Stimulated activated naive CD8-positive, alpha-beta T cell treated with anti-CD3 and anti-CD28 coated beads, Interleukin-15, amount 100 ng/mL, for 72 hours (primary cell): ENCODE measurements around the gene ADAP1.
"Not testable (repeated sequence)": the region's sequence is repeated elsewhere in the genome, so short reads cannot be mapped to it uniquely, and the experiment has no call there.

ENCODE experiments used
- ATAC-seq: fragments of 150-1000 bp; cut with Tn5 transposase; 2 replicates; pipeline ENCODE4 v1.10.0; 2021; ENCODE audit warnings: mild to moderate bottlenecking, moderate library complexity
- DNase-seq, 2 donors: peaks; one replicate each; pipeline ENCODE4 v3.0.0; 2021 to 2022
- H3K27ac Mint-ChIP-seq, 2 donors: one replicate each; pipeline ENCODE4 v1.8.0; 2022; ENCODE audit warnings: mild to moderate bottlenecking in 2 of 2, mixed read lengths in 2 of 2, moderate library complexity in 2 of 2
- H3K27me3 Mint-ChIP-seq: one replicate; pipeline ENCODE4 v1.8.0; 2022; ENCODE audit warnings: mixed read lengths
- H3K4me1 Mint-ChIP-seq: one replicate; pipeline ENCODE4 v1.8.0; 2022; ENCODE audit warnings: mild to moderate bottlenecking, mixed read lengths
- H3K4me3 Mint-ChIP-seq, 2 donors: one replicate each; pipeline ENCODE4 v1.8.0; 2022; ENCODE audit warnings: mild to moderate bottlenecking in 2 of 2, mixed read lengths in 2 of 2, moderate library complexity in 1 of 2
- H3K9me3 Mint-ChIP-seq, 2 donors: one replicate each; pipeline ENCODE4 v1.8.0; 2022; ENCODE audit warnings: mixed read lengths in 2 of 2

The ADAP1 gene

DNA sequence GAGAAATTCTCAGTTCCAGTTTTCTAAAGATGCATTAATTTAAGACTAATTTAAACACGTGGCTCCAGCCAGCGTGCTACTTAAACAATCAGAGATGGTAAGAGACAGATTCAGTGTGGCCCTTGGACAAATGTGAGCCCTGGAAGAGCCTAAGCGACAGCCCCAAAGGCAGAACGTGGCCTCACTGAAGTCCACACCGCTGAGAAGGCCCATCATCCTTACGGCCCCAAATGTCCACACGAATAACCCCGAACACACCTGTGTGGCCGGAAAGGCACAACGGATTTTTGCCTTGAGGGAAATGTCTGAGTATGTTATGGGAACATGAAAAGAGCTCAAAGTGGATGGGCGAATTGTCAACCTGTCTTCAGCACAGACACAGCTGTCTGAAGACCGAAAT, 17.6 kb upstream of the ADAP1 start:
- DNase-seq: no peak
- Mint-ChIP-seq H3K27ac (peak overlapping the region in 1 of 2 donors; percentile 87), H3K4me3 (peak overlapping the region in 1 of 2 donors; percentile 13), H3K9me3 (no peaks in the 10 kb centered on the region), H3K4me1 (peaks cover 35% of the 10 kb centered on the region), H3K27me3 (no peaks in the 10 kb centered on the region)
- ATAC-seq: no peak

- DNase-seq: no peak
- peaks cover 43% of the 10 kb centered on the region for H3K4me1 Mint-ChIP-seq
- no peak overlapping the region for H3K4me3 Mint-ChIP-seq
- H3K9me3 Mint-ChIP-seq: no peaks in the 10 kb centered on the region
- H3K27ac Mint-ChIP-seq: no peak overlapping the region
- no peak for ATAC-seq
- H3K27me3 Mint-ChIP-seq: no peaks in the 10 kb centered on the region
Observed at GRCh38 chr7:970744-971143, 16.3 kb upstream of the ADAP1 start.

- Mint-ChIP-seq H3K4me3 (no peak overlapping the region), H3K9me3 (no peaks in the 10 kb centered on the region), H3K27me3 (no peaks in the 10 kb centered on the region), H3K27ac (no peak overlapping the region), H3K4me1 (peaks cover 57% of the 10 kb centered on the region)
- DNase-seq: no peak
- no peak for ATAC-seq
Observed at GRCh38 chr7:969403-969802, 14.9 kb upstream of the ADAP1 start.

GRCh38 chr7:968205-969105, 14.0 kb upstream of the ADAP1 start:
- Mint-ChIP-seq H3K4me3 (no peak overlapping the region), H3K27ac (peak overlapping the region in 1 of 2 donors; percentile 42), H3K4me1 (peaks cover 64% of the 10 kb centered on the region), H3K27me3 (no peaks in the 10 kb centered on the region), H3K9me3 (no peaks in the 10 kb centered on the region)
- ATAC-seq: no peak
- DNase-seq: no peak

DNA sequence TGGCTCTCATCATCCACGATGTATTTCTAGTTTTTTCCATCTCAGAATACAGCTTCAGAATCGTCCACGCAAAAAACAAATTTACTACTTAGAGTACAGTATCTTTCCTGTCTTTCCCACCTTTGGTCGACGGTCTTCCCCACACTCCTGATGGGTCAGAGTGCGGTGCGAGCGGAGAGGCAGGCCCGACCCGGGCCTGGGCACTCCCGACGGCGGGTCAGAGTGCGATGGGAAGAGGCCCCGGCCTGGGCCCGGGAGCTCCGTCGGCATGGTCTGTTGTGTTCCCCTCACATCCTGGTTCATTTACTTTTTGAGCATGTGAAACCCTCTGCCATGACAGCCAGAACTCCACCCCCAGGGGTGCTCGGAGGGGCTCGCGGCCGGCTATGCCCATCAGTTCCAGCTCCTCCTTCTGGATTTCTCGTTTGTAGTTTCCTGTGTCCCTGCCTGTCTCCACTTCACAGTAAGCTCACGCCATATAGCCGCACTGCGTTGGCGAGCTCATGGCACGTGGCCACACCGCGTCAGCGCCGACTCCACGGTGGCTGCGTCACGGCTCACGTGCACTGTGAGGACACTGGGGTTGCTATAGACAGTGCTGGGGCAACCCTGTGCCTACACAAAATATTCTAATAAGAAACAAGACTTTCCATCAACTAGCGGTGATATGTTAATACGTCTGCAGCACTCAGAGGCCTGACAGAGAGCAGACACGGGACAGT, 13.0 kb upstream of the ADAP1 start:
- H3K4me3 Mint-ChIP-seq: no peak overlapping the region
- H3K4me1 Mint-ChIP-seq: peaks cover 59% of the 10 kb centered on the region
- no peaks in the 10 kb centered on the region for H3K9me3 Mint-ChIP-seq
- no peak overlapping the region for H3K27ac Mint-ChIP-seq
- DNase-seq (no peak), ATAC-seq (no peak)
- H3K27me3 Mint-ChIP-seq: no peaks in the 10 kb centered on the region

- ATAC-seq: no peak
- H3K9me3 Mint-ChIP-seq: no peaks in the 10 kb centered on the region
Observed at GRCh38 chr7:966291-967069, 12.0 kb upstream of the ADAP1 start.

GRCh38 chr7:964401-965231, 10.1 kb upstream of the ADAP1 start:
- no peak for ATAC-seq
- Mint-ChIP-seq H3K4me3 (peak overlapping the region in 1 of 2 donors; percentile 32), H3K27me3 (peaks cover 9% of the 10 kb centered on the region), H3K27ac (peak overlapping the region in 1 of 2 donors; percentile 57), H3K4me1 (peaks cover 35% of the 10 kb centered on the region), H3K9me3 (no peaks in the 10 kb centered on the region)
- DNase-seq: no peak

More at GRCh38 chr7:966291-967069, 12.0 kb upstream of the ADAP1 start:
- Mint-ChIP-seq H3K4me3 (no peak overlapping the region), H3K4me1 (peaks cover 49% of the 10 kb centered on the region), H3K27me3 (peaks cover 8% of the 10 kb centered on the region), H3K27ac (no peak overlapping the region)
- DNase-seq: no peak

DNA sequence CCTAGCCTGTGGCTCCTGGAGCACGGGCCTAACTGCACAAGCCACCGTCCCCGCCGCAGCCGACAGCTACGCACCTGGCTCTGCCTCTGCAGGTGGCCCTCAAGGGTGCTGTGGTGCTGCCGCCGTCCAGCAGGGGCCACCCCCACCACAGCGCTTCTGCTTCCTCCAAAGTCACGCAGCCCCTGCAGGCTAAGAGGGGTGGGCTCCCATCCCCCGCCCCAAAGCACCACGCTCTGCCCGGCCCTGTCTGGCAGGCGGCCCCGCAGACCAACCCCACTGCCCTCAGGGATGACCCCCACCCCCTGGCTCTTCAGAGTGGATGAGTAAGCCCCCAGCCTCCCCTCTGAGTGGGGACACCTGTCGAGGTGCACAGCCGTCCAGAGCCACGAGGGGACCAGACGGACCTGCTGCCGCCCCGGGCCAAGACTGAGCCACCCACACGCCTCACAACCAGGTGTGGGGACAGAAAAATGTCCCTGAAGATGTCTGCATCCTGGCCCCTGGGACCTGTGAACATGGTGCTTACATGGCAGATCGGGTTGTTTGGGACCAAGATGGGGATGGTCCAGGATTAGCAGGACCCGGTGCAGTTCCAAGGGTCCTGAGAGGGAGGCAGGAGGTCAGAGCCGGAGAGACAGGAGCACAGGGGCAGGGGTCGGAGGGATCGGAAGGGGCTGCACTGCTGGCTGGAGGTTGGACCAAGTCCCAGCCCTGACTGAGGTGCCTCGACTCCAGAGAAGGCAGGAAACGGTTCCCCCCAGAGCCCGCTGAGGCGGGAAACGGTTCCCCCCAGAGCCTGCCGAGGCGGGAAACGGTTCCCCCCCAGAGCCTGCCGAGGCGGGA, 9.0 kb upstream of the ADAP1 start:
- H3K27ac Mint-ChIP-seq: no peak overlapping the region
- H3K4me3 Mint-ChIP-seq: peak overlapping the region in 1 of 2 donors; percentile 49
- H3K4me1 Mint-ChIP-seq: peaks cover 33% of the 10 kb centered on the region
- ATAC-seq: peak; percentile 34
- H3K27me3 Mint-ChIP-seq: peaks cover 9% of the 10 kb centered on the region
- H3K9me3 Mint-ChIP-seq: no peaks in the 10 kb centered on the region
- no peak for DNase-seq

DNA sequence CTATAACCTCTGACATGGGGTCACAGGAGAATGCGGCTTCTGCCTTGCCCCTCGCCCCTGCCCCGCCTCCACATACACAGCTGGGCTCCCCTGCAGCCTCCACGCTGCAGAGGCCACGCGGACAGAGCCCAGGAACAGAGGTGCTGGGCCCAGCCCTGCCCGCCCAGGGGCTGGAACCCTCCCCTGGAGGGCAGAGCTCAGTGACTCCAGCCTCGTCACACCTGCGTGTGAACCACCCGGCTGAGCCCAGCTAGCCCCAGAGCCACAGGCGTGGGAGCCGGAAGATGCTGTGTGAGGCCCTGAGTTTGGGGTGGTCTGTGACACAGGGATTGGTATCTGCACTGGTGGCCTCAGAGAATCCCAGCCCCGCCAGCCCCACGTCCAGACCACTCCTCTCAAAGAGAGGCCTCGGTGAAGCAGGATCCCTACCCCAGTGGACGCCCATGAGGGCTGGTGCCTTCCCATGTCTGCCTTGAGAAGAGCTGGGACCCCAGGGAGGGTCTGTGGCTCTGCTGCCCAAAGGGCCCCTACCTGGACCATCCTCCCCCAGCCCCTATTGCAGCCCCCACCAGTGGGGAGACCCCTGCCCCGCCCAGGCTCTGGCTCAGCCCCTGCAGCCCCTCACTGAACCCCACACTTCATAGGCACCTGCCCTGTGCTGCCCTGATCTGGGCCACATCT, 8.1 kb upstream of the ADAP1 start:
- no peak overlapping the region for H3K27ac Mint-ChIP-seq

DNA sequence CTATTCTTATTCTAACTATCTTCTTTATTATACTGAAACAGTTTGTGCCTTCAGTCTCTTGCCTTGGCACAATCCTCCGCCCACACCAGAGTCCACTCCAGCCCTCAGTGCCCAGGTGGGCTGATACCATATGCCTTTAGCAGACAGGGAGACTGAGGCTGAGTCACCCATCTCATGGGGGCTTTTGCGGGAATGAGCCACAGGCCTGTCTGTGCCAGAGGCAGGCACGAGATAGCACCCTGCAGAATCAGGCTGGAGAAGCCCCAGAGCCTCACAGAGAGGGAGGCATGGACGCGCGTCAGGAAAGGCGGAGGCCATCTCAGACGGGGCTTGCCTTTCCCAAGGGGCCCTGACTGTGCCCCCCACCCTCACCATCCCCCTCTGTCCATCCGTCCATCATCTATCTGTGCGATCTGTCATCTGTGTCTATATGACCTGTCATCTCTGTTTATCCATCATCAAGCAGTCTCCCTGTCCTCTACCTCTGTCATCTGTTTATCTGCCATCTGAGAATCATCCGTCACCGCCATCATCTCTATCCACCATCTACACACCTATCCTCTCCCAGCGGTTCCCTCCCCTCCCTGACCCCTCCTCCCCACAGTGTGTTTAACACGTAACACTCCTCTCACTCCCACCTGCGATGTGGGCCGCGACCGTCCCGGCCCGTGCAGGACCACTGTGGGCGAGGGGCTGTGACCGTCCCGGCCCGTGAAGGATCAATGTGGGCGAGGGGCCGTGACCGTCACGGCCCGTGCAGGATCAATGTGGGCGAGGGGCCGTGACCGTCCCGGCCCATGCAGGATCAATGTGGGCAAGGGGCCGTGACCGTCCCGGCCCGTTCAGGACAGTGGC, 7.3 kb upstream of the ADAP1 start:
- no peak for DNase-seq
- Mint-ChIP-seq H3K27me3 (peaks cover 9% of the 10 kb centered on the region), H3K4me1 (peaks cover 33% of the 10 kb centered on the region), H3K4me3 (no peak overlapping the region), H3K27ac (peak overlapping the region in 1 of 2 donors; percentile 45), H3K9me3 (no peaks in the 10 kb centered on the region)
- ATAC-seq: peak; percentile 8

More for the DNA sequence above, 8.1 kb upstream of the ADAP1 start:
- peaks cover 33% of the 10 kb centered on the region for H3K4me1 Mint-ChIP-seq
- H3K4me3 Mint-ChIP-seq: no peak overlapping the region
- H3K27me3 Mint-ChIP-seq: peaks cover 9% of the 10 kb centered on the region
- H3K9me3 Mint-ChIP-seq: no peaks in the 10 kb centered on the region
- DNase-seq (no peak), ATAC-seq (peak; percentile 39)

DNA sequence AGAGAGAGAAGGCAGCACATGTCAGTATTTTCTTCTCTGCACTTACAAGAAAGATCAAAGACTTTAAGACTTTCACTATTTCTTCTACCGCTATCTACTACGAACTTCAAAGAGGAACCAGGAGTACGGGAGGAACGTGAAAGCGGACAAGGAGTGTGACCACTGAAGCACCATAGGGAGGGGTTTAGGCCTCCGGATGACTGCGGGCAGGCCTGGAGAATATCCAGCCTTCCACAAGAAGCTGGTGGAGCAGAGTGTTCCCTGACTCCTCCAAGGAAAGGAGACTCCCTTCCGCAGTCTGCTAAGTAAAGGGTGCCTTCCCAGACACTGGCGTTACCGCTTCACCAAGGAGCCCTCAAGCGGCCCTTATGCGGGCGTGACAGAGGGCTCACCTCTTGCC, 6.5 kb upstream of the ADAP1 start:
- Mint-ChIP-seq H3K27me3 (peaks cover 14% of the 10 kb centered on the region), H3K4me1 (peaks cover 26% of the 10 kb centered on the region)
- not testable (repeated sequence) for H3K27ac Mint-ChIP-seq, DNase-seq, H3K4me3 Mint-ChIP-seq, H3K9me3 Mint-ChIP-seq, ATAC-seq

DNA sequence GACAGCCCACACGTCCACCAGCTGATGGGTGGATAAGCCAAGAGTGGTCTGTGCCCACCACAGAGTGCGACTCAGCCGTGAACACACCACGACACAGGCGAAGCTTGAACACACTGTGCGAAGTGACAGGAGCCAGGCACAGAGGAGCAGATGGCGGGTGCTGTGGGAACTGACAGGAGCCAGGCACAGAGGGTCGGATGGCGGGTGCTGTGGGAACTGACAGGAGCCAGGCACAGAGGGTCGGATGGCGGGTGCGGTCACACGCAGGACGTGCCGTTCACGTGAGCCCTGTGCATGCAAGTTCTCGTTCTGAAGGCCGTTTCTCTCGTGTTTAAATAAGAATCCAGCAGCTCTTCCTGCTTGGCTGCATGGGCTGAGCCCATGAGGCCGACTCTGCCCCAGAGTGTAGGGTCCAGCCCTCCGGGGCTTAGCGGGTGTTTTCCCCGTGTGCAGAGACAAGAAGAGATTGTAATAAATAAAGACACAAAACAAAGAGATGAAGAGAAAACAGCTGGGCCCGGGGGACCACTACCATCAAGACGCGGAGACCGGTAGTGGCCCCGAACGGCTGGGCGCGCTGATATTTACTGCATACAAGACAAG, 5.9 kb upstream of the ADAP1 start:
- DNase-seq (no peak), ATAC-seq (no peak)
- Mint-ChIP-seq H3K4me3 (no peak overlapping the region), H3K9me3 (no peaks in the 10 kb centered on the region), H3K27me3 (peaks cover 17% of the 10 kb centered on the region), H3K4me1 (peaks cover 24% of the 10 kb centered on the region), H3K27ac (peak overlapping the region in 1 of 2 donors; percentile 35)
